GM12864 (cell line): Measurements from ENCODE around the gene RWDD2A.

Experiments used
- DNase-seq: peaks from one replicate; pipeline ENCODE4 v3.0.0-alpha.2; 2011; ENCODE audit warnings: low read depth
- H3K4me3 ChIP-seq: 2 replicates; pipeline ENCODE4 v1.5.1; 2011; ENCODE audit warnings: mild to moderate bottlenecking, low read depth, low read length, control low read depth
- TF ChIP-seq, protein P1 (sequence below): IDR thresholded peaks from 2 replicates; pipeline ENCODE4 v1.5.1; 2011; ENCODE audit warnings: low read depth, mild to moderate bottlenecking, moderate library complexity, low read length, control low read depth, inconsistent platforms; ENCODE audit errors: missing control alignments

The RWDD2A gene

GRCh38 chr6:83198486-83199172 is 5.5 kb downstream of the RWDD2A start:
- no peak for DNase-seq
- no peak overlapping the region for H3K4me3 ChIP-seq
- TF ChIP-seq, protein P1, sequence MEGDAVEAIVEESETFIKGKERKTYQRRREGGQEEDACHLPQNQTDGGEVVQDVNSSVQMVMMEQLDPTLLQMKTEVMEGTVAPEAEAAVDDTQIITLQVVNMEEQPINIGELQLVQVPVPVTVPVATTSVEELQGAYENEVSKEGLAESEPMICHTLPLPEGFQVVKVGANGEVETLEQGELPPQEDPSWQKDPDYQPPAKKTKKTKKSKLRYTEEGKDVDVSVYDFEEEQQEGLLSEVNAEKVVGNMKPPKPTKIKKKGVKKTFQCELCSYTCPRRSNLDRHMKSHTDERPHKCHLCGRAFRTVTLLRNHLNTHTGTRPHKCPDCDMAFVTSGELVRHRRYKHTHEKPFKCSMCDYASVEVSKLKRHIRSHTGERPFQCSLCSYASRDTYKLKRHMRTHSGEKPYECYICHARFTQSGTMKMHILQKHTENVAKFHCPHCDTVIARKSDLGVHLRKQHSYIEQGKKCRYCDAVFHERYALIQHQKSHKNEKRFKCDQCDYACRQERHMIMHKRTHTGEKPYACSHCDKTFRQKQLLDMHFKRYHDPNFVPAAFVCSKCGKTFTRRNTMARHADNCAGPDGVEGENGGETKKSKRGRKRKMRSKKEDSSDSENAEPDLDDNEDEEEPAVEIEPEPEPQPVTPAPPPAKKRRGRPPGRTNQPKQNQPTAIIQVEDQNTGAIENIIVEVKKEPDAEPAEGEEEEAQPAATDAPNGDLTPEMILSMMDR, result no peak

DNA sequence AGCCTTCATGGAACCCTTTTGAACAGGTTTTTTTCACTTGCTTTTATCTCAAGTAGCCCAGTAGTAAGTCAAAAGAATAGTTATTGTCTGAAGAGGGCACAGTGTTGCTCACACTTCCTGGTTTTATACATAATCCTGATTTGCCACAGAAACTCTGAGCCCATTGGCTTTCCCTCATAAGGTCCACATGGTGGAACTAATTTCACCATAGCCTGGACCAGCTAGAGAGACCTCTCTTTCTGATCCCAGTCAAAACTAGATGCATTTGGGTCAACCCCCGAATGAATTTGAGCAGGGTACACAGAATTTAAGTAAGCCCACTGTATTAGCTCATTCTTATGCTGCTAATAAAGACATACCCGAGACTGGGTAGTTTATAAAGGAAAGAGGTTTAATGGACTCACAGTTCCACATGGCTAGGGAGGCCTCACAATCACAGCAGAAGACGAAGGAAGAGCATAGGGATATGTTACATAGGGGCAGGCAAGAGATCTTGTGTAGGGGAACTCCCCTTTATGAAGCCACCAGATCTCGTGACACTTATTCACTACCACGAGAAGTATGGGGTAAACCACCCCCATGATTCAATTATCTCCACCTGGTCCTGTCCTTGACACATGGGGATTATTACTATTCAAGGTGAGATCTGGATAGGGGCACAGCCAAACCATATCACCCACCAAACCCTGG is 6.2 kb downstream of the RWDD2A start:
- no peak overlapping the region for H3K4me3 ChIP-seq
- TF ChIP-seq, protein P1, result no peak
- DNase-seq, result no peak

DNA sequence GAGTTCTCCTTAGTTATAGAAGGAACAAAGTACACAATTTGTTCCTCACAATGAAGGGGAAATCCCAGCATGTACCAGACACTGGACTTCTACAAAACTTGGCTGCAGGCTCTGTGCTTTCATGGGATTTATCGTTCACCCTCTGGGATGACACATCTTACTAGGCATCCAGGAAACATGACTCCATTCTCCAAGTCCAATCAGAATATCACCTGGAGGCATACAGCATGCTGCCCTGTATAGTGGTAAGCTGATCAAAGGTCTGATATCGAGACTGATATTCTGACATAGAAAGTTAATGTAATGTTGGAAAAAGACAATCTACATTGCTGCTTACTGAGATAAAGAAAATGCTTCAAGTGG is 6.7 kb downstream of the RWDD2A start:
- TF ChIP-seq, protein P1, result no peak
- no peak for DNase-seq
- H3K4me3 ChIP-seq, result no peak overlapping the region

GRCh38 chr6:83202031-83202430 is 8.9 kb downstream of the RWDD2A start:
- no peak for DNase-seq
- no peak overlapping the region for H3K4me3 ChIP-seq
- TF ChIP-seq, protein P1, result no peak

DNA sequence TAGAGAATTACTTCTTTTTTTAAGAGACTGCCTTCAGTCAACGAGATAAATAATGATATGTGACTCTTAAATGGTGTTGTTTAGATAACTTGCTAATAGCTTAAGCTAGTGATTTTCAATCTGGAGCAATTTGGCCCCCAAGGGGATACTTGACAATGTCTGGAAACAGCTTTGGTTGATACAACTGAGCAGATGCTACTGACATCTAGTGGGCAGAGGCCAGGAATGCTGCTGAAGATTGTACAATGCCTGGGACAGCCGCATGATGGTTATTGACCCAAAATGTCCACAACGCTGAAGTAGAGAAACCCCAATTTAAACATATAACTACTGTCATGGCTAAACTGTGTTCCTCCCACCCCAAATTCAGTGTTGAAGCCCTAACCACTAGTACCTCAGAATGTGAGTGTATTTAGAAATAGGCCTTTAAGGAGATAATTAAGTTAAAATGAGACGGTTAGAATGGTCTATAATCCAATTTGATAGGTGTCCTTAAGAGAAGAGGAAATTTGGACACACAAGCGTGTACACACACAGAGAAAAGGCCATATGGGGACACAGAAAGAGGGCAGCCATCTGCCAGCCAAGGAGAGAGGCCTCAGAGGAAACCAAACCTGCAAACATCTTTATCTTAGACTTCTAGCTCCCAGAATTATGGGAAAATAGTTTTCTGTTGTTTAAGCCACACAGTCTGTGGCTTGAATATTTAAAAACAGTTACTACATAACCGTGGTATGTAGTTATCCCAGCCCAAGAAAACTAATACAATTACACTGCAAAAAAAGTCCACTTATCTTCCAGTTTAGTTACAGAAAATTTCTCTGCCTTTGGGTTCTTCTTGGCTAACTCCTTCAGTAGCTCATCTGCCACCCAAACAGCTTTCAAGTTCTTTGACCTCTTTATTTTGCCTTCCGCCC is 22.2 kb downstream of the RWDD2A start:
- TF ChIP-seq, protein P1, result peak; percentile 82
- peak; percentile 53 for DNase-seq
- H3K4me3 ChIP-seq, result no peak overlapping the region

- TF ChIP-seq, protein P1, result no peak
- DNase-seq, result no peak
- H3K4me3 ChIP-seq, result no peak overlapping the region
These were observed 23.6 kb downstream of the RWDD2A start for GRCh38 chr6:83216806-83217205.
